Skin epidermis (tissue), 12 donors: ENCODE results near the gene LOC101059915.
"Not testable (repeated sequence)": the region's sequence is repeated elsewhere in the genome, so short reads cannot be mapped to it uniquely, and the experiment has no call there.

Experiments used
- H3K27ac ChIP-seq, 21 experiments: fragments of 200-600 bp; sonication (generic) in 11 of 21; one replicate each; pipeline ENCODE4 v1.5.0; 2020; ENCODE audit warnings: mild to moderate bottlenecking in 3 of 21, inconsistent platforms in 2 of 21, moderate library complexity in 2 of 21
- H3K4me3 ChIP-seq, 7 experiments: fragments of 200-600 bp; sonication (generic) in 2 of 7; one replicate each; pipeline ENCODE4 v1.5.0; 2020; ENCODE audit warnings: inconsistent platforms in 2 of 7, mild to moderate bottlenecking in 2 of 7, moderate library complexity in 1 of 7

Gene LOC101059915

DNA sequence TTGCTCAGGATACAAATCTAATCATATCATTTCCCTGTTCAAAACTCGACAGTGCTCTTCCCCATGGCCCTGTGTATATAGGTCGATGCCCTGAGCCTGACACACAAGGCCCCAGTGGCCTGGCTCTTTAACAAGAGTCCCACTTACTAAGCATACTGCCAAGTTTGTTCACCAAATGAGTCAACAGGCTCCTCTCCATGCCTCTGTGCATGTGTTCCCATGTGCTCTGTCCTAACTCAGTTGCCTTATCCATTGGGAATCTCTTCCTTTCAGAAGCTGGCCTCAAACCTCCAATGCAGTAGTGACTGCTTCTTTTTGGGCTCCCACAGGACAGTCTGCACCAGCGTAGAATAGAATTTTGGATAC lies 30.1 kb upstream of the LOC101059915 start:
- H3K27ac ChIP-seq = peak overlapping the region in 4 of 21 experiments; percentile 9 to 78 (median 58)
- no peak overlapping the region for H3K4me3 ChIP-seq

DNA sequence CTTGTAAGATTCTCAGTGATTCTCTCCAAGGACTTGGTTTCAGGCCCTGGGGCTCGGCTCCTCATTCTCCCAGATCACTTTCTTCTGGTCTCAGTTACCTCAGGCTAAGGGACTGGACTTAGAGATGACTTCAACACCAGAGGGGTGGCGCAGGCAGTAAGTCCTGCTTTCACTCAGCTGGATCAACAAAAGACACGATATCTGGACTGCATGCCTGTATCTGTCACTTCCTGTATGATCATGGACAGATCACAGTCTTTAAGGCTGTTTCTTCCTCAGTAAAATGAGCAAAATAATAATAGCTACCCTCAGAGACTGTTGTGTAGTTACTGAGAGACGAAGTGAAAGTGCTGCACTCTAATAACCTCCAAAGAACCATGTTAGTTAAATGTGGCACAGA lies 29.5 kb upstream of the LOC101059915 start:
- no peak overlapping the region for H3K4me3 ChIP-seq
- peak overlapping the region in 5 of 21 experiments; percentile 14 to 78 (median 44) for H3K27ac ChIP-seq

DNA sequence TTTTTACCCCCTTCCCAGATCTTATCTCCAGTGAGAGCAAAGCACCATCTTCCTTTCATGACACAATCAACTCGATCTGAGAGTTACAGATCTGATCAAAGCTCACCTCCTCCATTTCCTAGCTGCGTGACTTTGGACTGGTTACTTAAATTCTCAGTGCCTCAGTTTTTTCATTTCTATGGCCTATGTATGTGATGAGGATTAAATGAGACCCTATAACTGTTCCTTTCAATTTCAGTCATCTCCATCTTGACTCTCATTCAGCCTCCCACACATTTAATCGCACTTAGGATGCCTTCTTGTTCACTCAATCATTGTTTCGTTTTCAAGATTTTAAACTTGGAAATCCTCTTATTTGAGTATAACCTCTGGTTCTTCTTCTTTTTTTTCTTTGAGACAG lies 28.9 kb upstream of the LOC101059915 start:
- Histone ChIP-seq H3K27ac (peak overlapping the region in 4 of 21 experiments; percentile 41 to 78 (median 58)), H3K4me3 (no peak overlapping the region)

DNA sequence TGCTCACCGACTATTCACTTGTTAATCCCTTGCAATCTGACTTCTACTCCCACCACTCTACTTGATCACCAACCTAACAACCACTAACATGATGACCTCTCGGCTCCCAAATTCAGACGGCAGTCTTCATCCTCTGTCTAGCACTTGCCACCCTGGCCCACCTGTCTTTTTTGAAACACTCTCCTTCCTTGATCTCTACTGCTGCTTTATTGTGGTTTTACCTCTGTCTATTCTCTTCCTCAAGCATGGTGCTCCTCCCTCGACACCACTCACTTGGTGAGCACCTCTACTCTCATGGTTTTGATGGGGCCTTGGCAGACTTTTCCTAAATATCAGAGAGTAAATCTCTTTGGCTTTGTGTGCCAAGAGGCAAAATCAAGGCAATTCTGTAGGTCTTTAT lies 27.3 kb upstream of the LOC101059915 start:
- Histone ChIP-seq H3K27ac (no peak overlapping the region), H3K4me3 (no peak overlapping the region)

DNA sequence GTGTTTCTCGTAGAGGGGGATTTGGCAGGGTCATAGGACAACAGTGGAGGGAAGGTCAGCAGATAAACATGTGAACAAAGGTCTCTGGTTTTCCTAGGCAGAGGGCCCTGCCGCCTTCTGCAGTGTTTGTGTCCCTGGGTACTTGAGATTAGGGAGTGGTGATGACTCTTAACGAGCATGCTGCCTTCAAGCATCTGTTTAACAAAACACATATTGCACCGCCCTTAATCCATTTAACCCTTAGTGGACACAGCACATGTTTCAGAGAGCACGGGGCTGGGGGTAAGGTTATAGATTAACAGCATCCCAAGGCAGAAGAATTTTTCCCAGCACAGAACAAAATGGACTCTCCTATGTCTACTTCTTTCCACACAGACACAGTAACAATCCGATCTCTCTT lies 22.9 kb upstream of the LOC101059915 start:
- not testable (repeated sequence) for H3K27ac ChIP-seq, H3K4me3 ChIP-seq

- peak overlapping the region in 1 of 21 experiments; percentile 24 for H3K27ac ChIP-seq
Observed at GRCh38 chrX:71650333-71650969, 16.9 kb upstream of the LOC101059915 start.

GRCh38 chrX:71652405-71652804 lies 14.9 kb upstream of the LOC101059915 start:
- no peak overlapping the region for H3K27ac ChIP-seq
- no peak overlapping the region for H3K4me3 ChIP-seq

More at GRCh38 chrX:71650333-71650969, 16.9 kb upstream of the LOC101059915 start:
- H3K4me3 ChIP-seq = no peak overlapping the region

DNA sequence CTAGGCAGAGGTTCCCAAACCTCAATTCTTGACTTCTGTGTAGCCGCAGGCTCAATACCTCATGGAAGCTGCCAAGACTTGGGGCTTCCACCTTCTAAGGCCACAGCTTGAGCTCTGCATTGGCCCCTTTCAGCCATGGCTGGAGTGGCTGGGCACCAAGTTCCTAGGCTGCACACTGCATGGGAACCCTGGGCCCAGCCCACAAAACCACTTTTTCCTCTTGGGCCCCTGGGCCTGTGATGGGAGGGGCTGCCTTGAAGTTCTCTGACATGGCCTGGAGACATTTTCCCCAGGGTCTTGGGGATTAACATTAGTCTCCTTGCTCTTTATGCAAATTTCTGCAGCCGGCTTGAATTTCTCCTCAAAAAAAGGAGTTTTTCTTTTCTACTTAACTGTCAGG lies 14.0 kb upstream of the LOC101059915 start:
- Histone ChIP-seq H3K4me3 (no peak overlapping the region), H3K27ac (no peak overlapping the region)

DNA sequence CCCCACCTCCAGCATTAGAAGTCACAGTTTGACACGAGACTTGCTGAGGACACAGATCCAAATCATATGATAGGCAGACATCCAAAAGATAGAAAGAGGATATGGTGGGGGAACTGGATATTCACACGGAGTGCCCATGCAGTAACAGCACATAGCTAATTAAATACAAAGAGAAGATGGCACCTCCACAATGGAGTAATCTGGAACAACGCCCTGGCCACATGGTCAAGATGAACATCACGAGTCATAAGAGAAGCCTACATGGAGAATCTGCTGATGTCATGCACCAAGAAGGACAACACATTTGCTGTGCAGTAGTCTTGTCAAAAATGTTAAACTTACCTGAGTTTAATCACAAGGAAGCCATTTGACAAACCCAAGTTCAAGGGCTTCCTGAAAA lies 10.1 kb upstream of the LOC101059915 start:
- Histone ChIP-seq H3K4me3 (no peak overlapping the region), H3K27ac (no peak overlapping the region)

DNA sequence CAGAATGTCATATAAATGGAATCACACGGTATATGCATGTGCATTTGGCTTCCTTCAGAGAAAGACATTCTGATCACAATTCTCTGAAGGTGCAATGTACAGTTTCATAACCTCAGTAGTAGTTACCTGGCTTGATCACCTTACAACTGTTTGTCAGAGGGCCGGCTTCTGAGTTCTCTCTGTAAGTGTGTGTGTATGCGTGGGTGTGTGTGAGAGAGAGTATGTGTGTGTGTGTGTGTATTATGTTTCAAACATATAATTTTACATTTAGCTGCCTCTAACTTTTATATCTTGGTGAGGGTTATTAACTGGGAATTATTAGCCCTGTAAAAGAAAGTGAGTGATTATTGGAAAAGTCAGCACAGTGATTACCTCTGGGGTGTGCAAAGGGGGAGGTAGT lies 8.0 kb upstream of the LOC101059915 start:
- Histone ChIP-seq H3K27ac (no peak overlapping the region), H3K4me3 (no peak overlapping the region)

DNA sequence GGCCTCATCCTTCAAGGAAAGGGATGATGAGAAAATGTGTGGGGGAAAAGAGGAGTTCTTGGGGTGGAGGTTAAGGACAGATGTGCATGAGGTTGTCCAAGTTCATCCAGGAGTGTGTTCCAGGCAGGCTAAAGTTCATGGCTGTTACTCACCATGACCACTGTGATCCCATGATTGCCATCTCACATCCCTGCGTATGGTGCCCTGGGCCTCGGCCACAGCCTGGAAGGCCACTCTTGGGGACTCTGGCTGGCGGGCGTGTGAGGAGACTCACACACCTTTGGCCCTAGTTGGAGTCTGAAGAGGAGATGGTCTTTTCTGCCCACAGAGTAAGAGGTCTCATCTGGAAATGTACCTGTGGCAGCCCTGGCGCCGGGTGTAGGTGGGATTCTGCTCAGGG lies 7.4 kb upstream of the LOC101059915 start:
- H3K27ac ChIP-seq = no peak overlapping the region
- H3K4me3 ChIP-seq = no peak overlapping the region

DNA sequence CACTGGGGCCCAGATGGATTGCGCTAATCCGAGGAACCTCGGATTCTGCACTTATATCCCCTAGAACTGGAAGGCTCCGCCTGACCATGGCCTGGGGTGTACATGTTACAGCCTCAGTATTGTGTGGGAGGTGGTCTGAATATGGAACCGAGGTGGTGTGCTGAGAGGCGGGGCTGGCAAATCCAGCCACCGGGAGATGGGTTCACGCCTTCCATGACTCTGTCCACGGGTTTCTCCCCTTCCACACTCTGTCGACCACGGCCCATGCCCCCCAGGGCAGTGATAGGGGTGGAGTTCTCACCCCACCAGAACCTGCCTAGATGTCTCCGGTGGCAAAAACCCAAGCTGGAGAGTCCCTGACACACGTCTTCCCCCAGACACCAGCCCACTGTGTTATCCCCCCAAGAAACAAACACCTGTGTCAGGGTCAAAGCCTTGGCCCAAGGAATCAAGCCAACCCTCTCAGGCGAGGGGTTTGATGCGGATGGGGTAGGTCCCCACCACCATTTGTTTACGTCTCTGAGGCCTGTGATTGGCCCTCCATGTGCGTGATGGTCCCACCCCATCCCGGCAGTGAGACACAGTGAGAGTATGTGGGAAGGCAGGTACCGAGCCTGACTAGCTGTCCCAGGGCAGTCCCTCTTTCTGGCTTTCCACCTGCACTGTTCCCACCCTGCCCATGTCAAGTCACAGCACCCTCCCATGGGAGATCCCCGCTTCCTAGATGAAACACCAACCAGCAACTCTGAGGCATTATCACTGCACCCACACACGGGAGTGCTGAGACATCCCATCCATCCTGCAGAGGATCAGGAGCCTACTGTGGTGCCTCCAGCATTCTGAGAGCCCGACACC lies 6.6 kb upstream of the LOC101059915 start:
- Histone ChIP-seq H3K4me3 (no peak overlapping the region), H3K27ac (no peak overlapping the region)

DNA sequence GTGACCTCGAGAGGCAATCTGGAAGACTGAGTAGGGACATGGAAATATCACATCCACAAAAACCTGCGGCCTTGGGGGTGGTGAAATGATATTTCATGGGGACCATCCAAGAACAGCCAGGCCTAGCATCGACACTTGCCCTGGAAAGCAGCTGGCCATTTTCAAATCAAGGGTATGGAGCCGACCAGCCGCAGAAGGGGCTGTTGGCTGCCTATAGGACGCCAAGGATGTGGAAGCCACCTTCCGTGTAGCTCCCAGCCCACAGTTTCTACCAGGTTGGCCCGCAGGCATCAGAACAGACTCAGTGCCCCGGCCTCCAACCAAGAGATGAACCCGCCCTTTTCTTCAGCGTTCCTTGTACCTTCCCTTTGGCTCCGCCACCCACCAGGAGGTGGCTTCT lies 5.4 kb upstream of the LOC101059915 start:
- Histone ChIP-seq H3K4me3 (no peak overlapping the region), H3K27ac (no peak overlapping the region)

DNA sequence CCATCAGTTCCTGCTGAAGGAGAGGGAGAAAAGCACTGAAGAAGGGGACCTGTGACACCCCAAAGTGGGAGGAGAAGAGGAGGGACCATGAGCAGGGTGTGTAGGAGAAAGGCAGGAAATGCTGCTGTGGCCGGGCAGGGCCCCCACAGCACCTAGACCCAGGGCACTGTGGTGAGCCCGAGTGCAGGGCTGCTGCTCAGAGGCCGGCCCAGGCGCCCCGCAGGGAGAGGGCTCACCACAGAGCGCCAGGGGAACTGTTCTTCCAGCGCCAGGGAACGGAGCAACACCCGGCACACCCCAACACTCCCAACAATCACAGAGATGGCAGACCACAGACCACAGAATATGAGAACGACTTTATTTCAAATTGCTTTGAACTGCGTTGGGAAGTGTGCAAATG lies 4.7 kb upstream of the LOC101059915 start:
- H3K4me3 ChIP-seq, H3K27ac ChIP-seq: not testable (repeated sequence)

DNA sequence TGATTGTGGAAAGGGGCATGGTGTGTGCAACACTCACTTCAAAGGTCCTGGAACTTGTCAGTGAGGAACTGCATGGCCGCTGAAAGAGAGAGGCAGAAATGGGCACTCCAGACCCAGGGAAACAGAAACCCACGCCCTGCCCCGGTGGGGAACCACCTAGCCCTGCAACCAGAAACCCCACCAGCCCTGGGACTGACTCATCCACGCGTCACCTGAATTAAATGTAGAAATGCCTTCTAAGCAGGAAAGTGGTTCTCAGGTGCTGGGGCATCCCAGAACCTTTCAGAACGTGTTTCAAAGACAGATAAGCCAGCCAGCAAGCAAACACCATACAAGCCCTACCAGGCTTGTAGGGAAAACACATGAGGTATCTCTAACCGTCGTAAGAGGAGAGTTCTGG lies 4.1 kb upstream of the LOC101059915 start:
- H3K4me3 ChIP-seq = not testable (repeated sequence)
- H3K27ac ChIP-seq = peak overlapping the region in 1 of 21 experiments; percentile 46

GRCh38 chrX:71664202-71664601 lies 3.1 kb upstream of the LOC101059915 start:
- not testable (repeated sequence) for H3K4me3 ChIP-seq, H3K27ac ChIP-seq

- Histone ChIP-seq H3K4me3 (no peak overlapping the region), H3K27ac (no peak overlapping the region)
Observed at GRCh38 chrX:71664889-71665491, 2.4 kb upstream of the LOC101059915 start.

DNA sequence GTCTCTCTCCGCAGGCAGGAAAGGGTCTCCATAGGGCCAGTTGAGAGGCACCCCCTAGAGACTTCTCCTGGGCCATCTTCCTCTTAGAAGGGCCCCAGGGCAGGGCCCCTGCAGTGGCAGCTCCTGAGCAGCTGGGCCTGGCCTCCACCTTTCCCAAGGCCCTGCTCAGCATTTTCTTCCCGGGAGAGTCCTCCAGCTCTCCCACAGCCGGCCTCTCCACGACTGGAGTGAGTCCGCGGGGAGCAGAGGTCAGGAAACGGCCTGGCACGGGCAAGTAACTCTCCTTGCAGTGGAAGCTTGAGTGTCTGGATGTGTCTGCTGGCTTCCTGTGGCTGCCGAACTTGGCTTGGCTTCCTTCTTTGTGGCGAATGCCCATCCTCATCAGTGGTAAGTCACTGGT lies 1.6 kb upstream of the LOC101059915 start:
- H3K27ac ChIP-seq = no peak overlapping the region
- H3K4me3 ChIP-seq = no peak overlapping the region

GRCh38 chrX:71666240-71667223 lies 814 bp upstream of the LOC101059915 start:
- H3K4me3 ChIP-seq = no peak overlapping the region

GRCh38 chrX:71668248-71668595 lies 876 bp downstream of the LOC101059915 start:
- Histone ChIP-seq H3K27ac (no peak overlapping the region), H3K4me3 (no peak overlapping the region)

More at GRCh38 chrX:71666240-71667223, 814 bp upstream of the LOC101059915 start:
- no peak overlapping the region for H3K27ac ChIP-seq
